GM18868 (cell line): ENCODE results near the gene ECE2.
"Not testable (repeated sequence)": the region's sequence is repeated elsewhere in the genome, so short reads cannot be mapped to it uniquely, and the experiment has no call there.

Experiments used
- ATAC-seq: cut with Tn5 transposase; IDR thresholded peaks from one replicate; pipeline ENCODE4 v1.9.1; 2021; ENCODE audit warnings: mild to moderate bottlenecking, moderate library complexity; ENCODE audit not compliant: unreplicated experiment

Gene ECE2

DNA sequence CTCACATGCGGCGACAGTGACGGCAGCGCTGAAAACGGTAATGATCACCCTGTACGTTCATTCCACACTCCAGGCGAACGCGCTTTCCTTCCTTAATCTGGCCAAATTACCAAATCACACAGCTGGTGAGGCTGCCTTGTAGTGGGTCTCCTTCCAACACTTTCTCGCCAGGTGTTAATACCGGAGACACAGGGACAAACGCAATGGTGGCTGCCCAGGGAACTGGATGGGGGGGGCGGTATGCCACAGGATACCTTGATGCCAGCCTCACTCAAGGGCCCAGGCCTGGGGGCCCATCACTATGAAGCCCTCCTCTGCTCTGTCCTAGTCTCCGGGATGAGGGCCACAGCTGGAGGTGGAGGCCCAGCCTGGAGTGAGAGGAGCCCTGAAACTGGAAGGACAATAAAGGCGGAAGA lies 13.1 kb upstream of the ECE2 start:
- no peak for ATAC-seq

DNA sequence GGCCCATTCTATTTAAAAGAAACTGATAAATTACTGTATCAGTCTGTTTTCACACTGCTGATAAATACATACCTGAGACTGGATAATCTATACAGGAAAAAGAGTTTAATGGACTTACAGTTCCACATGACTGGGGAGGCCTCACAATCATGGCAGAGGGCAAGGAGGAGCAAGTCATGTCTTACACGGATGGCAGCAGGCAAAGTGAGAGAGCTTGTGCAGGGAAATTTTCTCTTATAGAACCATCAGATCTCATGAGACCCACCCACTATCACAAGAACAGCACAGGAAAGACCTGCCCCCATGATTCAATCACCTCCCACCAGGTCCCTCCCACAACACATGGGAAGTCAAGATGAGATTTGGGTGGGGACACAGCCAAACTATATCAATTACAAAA lies 8.6 kb upstream of the ECE2 start:
- not testable (repeated sequence) for ATAC-seq

DNA sequence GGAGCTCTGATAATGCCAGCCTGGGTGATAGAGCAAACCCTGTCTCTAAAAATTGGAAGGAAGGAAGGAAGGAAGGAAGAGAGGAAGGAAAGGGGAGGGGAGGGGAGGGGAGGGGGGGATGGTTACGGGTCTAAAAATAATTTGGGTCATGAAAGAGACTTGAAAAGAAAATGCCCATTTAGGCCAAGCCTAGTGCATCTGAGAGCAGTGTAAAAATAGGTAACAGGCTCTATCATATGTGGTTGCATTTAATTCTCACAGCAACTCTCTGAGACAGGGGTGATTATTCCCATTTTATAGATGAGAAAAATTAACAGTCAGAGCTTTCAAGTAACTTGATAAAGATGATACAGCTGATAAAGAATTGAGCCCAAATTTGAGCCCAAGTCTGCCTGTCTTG lies 3.6 kb upstream of the ECE2 start:
- no peak for ATAC-seq

DNA sequence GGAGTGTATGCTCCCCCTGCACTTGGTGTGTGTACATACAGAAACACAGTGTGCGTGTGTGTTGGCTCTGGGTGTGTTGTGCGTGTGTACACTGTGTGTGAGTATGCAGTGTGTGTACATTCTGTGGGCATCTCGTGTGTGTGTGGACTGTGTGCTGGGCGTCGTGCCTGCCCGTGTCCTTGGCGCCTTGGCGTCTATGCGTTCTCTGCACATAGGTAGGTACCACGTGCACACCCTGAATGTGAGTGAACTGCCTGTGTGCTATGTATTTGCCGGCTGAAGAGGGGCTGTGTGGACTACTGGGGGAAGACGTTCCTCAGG lies 481 bp upstream of the ECE2 start:
- no peak for ATAC-seq

DNA sequence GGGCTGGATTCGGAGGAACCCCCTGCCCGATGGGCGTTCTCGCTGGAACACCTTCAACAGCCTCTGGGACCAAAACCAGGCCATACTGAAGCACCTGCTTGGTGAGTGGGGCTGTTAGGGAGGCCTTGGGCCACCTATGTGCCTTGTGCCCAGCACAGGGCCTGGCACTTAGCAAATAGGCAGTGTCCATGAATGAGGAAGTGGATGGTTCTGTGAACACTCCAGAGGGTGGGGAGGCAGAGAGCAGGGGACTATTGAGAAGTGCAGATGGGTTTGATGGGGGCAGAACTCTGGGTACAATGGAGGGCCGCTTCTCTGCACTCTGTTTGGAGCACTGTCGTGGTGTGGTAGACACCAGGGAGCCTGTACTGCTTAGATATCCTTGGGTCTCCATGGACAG lies 1.5 kb downstream of the ECE2 start:
- ATAC-seq: no peak

DNA sequence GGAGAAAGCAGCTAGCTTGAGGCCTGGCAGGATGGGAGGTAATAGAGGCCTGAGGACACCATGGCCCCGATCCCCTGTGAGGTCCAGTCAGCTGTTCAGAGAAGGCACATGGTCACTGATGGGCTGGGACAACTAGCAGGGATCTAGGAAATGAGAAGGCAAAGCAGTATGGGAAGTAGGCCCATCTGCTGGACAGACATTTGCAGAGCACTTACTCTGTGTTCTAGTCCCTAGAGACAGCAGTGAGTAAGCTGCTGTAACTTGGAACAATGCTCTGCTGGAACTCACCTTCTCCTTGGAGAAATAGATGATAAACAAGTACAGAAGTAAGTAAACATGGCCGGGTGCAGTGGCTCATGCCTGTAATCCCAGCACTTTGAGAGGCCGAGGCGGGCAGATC lies 7.1 kb downstream of the ECE2 start:
- ATAC-seq: no peak

DNA sequence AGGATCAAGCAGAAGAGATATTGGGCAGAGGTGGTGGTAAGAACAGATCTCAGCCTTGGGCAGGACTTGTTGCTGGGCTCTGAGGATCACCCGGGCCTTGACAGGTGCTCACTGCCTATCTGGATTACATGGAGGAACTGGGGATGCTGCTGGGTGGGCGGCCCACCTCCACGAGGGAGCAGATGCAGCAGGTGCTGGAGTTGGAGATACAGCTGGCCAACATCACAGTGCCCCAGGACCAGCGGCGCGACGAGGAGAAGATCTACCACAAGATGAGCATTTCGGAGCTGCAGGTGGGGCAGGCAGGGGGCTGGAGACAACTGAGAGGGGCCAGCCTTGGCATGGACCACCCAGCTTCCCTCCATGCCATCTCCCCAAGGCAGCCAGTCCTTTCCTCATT lies 7.9 kb downstream of the ECE2 start:
- no peak for ATAC-seq

DNA sequence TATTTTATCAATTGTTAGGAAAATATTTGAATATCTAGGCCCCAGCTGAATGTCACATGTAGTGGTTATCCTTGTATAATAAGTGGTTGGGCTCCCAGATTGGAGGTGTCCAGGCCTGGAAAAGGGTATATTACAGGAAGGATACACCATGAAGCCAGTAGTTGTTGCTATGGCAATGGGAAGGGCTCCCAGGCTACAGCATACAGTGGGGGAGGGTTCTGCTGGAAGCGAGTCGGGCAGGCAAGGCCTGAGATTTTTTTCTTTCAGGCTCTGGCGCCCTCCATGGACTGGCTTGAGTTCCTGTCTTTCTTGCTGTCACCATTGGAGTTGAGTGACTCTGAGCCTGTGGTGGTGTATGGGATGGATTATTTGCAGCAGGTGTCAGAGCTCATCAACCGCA lies 8.9 kb downstream of the ECE2 start:
- no peak for ATAC-seq

DNA sequence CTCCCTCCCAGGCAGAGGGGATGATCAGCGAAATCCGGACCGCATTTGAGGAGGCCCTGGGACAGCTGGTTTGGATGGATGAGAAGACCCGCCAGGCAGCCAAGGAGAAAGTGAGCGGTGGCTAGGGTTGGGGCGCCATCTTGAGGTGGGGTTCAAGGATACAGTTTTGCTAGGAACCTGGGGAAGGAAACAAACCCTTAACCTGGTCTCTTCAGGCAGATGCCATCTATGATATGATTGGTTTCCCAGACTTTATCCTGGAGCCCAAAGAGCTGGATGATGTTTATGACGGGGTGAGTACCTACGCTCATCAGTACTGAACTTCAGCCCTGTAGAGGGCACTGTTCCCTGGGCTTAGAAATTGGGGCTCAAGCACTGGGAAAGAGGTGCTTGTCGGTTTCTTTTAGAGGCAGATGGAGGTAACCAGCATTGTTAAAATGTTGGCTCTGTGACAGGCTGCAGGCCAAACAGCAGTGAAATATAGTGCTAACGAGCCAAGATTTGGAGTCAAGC lies 13.7 kb downstream of the ECE2 start:
- no peak for ATAC-seq

DNA sequence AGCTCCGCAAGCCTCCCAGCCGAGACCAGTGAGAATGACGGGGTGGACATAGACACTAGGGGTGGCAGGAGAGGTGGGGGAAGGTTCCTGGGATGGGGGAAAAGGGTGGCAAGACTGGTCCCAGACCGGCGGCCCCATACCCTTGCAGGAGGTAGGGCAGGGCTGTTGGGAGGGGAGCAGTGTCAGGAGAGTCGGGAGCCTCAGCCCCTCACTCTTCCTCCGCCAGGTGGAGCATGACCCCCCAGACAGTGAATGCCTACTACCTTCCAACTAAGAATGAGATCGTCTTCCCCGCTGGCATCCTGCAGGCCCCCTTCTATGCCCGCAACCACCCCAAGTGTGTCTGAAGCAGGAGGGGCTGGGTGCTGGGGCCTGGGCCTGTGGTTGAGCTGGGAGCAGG lies 14.5 kb downstream of the ECE2 start:
- ATAC-seq: no peak

DNA sequence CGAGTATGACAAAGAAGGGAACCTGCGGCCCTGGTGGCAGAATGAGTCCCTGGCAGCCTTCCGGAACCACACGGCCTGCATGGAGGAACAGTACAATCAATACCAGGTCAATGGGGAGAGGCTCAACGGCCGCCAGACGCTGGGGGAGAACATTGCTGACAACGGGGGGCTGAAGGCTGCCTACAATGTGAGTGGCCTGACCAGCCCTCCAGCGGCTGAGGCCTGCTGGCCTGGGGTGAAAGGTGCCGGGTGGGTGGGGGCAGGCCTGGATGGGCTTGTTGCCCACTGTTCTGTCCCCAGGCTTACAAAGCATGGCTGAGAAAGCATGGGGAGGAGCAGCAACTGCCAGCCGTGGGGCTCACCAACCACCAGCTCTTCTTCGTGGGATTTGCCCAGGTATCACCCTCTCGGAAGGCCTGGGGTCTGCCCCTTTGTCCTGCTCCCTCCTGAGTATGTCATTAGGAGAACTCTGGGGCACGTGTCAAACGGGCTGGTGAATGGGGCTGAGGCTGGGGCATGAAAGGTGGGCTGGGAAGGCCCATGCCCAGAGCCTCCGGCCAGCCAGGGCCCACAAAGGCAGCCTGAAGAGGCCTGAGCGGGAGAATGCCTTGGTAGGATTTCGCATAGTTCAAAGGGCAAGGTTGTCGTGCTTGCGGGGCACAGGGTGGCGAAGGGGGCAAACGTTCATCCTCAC lies 15.4 kb downstream of the ECE2 start:
- ATAC-seq: no peak

DNA sequence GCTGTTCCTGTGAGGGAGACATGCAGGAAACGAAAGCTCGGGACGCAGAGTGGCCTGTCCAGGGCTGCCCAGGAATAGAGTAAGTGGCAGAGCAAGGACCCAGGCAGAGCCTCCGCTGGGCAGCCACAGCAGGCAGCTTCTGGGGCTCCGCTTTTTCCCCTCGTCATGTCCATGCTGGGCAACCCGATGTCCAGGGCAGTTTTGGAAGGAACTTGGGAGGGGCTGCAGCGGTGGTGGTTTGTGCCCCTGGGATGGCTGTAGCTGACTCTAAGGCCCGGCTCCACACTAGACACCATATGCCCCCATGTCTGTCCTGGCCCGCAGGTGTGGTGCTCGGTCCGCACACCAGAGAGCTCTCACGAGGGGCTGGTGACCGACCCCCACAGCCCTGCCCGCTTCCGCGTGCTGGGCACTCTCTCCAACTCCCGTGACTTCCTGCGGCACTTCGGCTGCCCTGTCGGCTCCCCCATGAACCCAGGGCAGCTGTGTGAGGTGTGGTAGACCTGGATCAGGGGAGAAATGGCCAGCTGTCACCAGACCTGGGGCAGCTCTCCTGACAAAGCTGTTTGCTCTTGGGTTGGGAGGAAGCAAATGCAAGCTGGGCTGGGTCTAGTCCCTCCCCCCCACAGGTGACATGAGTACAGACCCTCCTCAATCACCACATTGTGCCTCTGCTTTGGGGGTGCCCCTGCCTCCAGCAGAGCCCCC lies 16.1 kb downstream of the ECE2 start:
- no peak for ATAC-seq

DNA sequence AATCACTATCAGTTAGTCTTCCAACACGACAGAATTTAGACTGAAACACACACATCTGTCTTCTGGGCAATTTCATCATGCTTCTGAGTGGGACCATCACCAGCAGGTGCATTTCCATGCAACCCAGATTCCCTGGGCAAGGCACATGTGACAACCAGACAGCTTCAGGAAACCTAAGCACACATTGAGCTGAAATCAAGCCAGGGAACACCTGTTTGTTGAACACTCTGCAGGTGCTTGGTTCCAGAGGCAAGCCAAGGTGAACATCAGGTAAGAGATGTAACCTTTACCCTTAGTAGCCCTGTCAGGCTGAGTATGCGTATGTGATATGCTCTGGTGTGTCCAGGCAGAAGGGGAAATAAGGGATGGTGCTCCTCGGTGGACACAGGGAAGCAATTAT lies 19.9 kb downstream of the ECE2 start:
- no peak for ATAC-seq

DNA sequence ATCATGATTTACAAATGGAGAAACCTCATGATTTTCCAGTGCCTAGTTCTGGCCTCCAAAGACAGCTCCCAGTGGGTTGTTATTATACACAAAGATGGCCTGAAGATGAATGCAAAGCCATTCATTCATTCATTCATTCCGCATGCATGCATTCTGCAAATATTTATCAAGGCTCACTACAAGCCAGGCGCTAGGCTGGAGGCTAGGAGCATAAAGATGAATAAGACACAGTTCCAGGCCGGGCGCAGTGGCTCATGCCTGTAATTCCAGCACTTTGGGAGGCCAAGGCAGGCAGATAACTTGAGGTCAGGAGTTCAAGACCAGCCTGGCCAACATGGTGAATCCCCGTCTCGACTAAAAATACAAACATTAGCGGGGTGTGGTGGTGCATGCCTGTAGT lies 20.8 kb downstream of the ECE2 start:
- no peak for ATAC-seq

DNA sequence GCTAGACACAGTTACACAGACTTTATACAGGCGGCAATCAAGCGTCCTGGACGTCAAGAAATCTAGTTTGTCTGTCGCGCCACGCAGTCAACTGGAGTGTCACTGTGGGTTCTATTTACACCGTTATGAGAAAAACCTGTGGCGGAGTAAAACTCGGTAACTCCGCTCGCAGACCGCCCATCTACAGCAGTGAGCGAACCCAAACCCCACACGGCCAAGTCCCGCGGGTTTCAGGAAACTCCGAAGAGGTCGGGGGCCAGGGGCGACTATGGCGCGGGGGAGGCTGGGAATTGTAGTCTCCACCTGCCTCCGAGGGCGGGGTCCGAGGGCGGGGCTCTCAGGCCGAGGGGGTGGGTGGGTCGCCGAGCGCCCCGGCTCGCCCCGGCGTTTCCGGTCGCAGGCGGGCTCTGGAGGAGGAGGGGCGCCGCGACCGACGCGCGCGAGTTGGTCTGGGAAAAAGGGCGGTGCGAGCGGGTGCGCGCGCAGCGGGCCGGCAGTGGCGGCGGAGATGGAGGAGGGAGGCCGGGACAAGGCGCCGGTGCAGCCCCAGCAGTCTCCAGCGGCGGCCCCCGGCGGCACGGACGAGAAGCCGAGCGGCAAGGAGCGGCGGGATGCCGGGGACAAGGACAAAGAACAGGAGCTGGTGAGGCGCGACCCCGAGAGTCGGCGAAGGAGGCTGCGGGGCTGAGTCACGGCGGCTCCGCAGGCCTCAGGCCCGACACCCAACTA lies 23.1 kb downstream of the ECE2 start, which contains the start of gene PSMD2:
PSMD2 (plus strand) TSS at position 483 of the 729 bp plus-strand sequence; CDS start at position 509, 26 bp downstream.
- ATAC-seq: peak; percentile 92

DNA sequence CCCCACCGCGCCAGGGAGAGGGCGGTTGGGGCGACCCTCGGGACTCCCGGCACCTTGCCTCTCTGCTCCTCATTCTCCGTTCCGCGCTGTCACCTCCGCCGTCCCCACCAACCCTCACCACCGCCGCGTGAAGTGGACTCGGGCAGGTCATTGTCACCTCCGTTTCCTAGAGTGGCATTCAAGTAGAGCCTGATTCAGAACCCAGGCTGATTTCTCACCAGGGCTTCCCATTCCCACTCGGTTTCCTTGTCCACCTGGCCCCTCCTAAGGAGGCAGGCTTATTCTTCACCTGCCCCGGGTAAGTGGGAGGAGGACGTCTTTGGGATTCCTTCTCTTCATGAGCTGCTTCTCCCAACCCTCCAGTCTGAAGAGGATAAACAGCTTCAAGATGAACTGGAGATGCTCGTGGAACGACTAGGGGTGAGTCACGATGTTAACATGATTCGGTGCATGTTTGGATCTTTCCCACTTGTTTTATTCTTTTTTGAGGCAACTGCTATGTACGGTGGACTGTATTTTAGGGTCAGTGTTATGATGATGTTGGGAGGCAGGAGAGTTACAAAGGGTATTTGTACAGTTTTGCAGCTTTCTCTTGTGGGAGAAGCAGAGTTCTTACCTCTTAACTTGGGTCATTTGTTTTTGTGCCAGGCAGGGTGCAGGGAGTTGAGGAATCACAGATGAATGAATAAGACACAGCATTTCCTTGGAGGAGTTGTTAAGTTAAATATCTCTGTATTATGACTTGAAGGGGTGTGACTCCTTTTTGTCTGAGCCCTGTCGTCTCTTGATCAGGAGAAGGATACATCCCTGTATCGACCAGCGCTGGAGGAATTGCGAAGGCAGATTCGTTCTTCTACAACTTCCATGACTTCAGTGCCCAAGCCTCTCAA lies 23.9 kb downstream of the ECE2 start:
- ATAC-seq: no peak

DNA sequence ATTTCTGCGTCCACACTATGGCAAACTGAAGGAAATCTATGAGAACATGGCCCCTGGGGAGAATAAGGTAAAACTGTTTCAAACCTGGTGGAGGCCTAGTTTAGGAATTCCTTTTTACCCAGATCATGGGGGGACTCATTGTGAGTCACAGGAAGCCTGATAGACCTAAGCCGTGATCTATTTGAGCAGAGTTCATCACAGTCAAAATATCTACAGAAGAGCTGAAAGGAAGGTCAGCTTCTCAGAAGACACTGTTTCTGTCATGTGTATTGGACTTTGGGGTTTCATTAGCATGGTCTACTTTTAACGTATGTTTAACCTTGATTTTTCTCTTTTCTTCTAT lies 24.5 kb downstream of the ECE2 start:
- no peak for ATAC-seq

DNA sequence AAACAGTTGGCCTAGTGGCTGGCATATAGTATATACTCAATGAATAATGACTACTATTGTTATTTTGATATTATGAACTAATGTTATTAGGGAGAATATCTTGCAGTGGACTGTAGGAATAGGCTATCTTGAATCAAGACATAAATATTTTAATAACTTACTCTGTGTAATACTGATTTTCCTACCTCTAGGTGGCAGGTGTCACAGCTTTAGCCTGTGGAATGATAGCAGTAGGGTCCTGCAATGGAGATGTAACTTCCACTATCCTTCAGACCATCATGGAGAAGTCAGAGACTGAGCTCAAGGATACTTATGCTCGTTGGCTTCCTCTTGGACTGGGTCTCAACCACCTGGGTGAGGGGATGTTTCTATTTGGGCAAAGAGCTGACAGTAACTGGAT lies 29.8 kb downstream of the ECE2 start:
- no peak for ATAC-seq

DNA sequence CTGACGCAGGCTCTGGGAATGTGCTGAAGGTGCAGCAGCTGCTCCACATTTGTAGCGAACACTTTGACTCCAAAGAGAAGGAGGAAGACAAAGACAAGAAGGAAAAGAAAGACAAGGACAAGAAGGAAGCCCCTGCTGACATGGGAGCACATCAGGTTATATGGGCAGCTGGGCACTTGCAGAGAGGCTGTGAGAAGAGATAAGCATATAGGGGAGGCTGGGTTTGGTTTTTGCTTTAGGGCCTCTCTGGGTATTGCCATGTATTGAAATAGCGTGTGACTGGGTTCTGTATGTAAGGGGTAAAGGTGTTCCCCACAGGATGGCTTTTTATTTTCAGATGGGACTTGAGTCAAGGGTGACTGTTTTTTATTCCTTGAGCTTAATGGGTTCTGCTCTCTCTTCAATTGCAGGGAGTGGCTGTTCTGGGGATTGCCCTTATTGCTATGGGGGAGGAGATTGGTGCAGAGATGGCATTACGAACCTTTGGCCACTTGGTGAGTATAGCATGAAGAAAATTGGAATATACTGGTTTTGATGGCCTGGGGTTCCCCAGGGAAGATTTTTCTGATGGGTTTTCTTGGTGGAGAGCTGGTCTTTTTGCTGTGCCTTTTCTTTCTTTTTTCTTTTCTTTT lies 30.6 kb downstream of the ECE2 start:
- ATAC-seq: no peak

DNA sequence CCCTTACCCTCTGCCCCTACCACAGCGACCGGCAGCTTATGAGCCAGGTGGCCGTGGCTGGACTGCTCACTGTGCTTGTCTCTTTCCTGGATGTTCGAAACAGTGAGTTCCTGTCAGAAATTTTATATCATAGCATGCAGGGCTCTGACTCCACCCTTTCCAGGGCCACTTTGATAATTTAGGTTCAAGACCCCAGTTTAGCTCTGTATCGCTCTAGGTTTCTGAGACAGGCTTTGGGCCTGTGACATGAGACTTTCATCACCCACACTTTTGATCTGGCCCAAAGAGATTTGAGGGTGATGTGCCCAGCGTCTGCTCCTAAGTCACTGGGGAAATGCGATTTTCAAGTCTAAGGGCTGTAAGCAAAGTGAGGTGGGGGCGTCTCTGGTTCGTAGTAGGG lies 32.1 kb downstream of the ECE2 start:
- ATAC-seq: no peak

DNA sequence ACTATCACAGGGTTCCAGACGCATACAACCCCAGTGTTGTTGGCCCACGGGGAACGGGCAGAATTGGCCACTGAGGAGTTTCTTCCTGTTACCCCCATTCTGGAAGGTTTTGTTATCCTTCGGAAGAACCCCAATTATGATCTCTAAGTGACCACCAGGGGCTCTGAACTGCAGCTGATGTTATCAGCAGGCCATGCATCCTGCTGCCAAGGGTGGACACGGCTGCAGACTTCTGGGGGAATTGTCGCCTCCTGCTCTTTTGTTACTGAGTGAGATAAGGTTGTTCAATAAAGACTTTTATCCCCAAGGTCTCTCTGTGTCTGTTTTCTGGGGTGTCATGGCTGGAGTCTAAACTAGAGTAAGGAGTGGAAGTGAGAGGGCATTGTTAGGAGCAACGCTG lies 32.9 kb downstream of the ECE2 start:
- no peak for ATAC-seq
